Transverse colon (tissue), 4 donors: ENCODE measurements around the gene PLEKHG1. TPM values are rescaled to one million over a fixed set of nuclear protein-coding genes. Genes with fewer than 3 reads are reported as not detected.

Experiments
- DNase-seq: peaks from one replicate; pipeline ENCODE4 v3.0.0-alpha.2; 2019
- H3K27ac ChIP-seq, 4 donors: fragments of 200-600 bp; sonication (generic); 2 replicates each; pipeline ENCODE4 v1.5.1; 2016 to 2018; ENCODE audit warnings: inconsistent platforms in 4 of 4
- H3K27me3 ChIP-seq: fragments of 200-600 bp; sonication (generic); 2 replicates; pipeline ENCODE4 v1.5.1; 2017; ENCODE audit warnings: inconsistent platforms
- H3K36me3 ChIP-seq, 4 donors: fragments of 200-600 bp; sonication (generic); 2 replicates each; pipeline ENCODE4 v1.5.1; 2017 to 2019; ENCODE audit warnings: inconsistent platforms in 4 of 4
- H3K4me1 ChIP-seq, 4 donors: fragments of 200-600 bp; sonication (generic); 2 replicates each; pipeline ENCODE4 v1.5.1; 2017 to 2020; ENCODE audit warnings: inconsistent platforms in 4 of 4
- H3K4me3 ChIP-seq, 4 donors: fragments of 200-600 bp; sonication (generic); 1 replicate in 1 of 4; 2 replicates in 3 of 4; pipeline versions ENCODE4 v1.5.1 to v1.6.1; 2017 to 2019; ENCODE audit warnings: inconsistent platforms in 4 of 4
- H3K9me3 ChIP-seq, 2 donors: fragments of 200-600 bp; sonication (generic); 2 replicates each; pipeline ENCODE4 v1.5.1; 2017 to 2019; ENCODE audit warnings: inconsistent platforms in 2 of 2
- EP300 ChIP-seq: sonication (generic); formaldehyde crosslinking; IDR thresholded peaks from one replicate; pipeline ENCODE4 v1.6.1; 2017; ENCODE audit warnings: antibody characterized with exemption, low read depth
- POLR2A ChIP-seq: fragments of 450-650 bp; IDR thresholded peaks from one replicate; pipeline ENCODE4 v1.6.1; 2016; ENCODE audit warnings: antibody characterized with exemption, mild to moderate bottlenecking, moderate library complexity
- POLR2AphosphoS5 ChIP-seq, 3 donors: sonication (generic); formaldehyde crosslinking; IDR thresholded peaks; one replicate each; pipeline ENCODE4 v1.6.1; 2016; ENCODE audit warnings: antibody characterized with exemption in 3 of 3
- WGBS, 2 donors: methylation state at CpG; one replicate each; pipeline ENCODE4 v1.1.5; 2018; ENCODE audit warnings: low coverage in 1 of 2; 5-methylcytosine and 5-hydroxymethylcytosine counted together
- in situ Hi-C, 4 donors: fragments of 200-750 bp; cut with MboI; loops; one replicate each; pipeline versions ENCODE4 v1.15.0 to v1.15.1; 2017; ENCODE audit warnings: low sequenced_read_pairs in 3 of 4, low pct_ligation_motif_present in 1 of 4, low pct_unique_long_range_greater_than_20kb in 1 of 4
- intact Hi-C: fragments of 100-400 bp; cut with DNase I; formaldehyde crosslinking; loops from one replicate; pipeline ENCODE4 v1.15.1; 2023; ENCODE audit warnings: low total_unique reads
- total RNA-seq, 4 donors: library from RNA; depleted of rRNA; stranded (reverse); fragments of >200 nt; gene quantifications; one replicate each; pipeline ENCODE4 v1.1.0, GENCODE V29; 2016
- TF ChIP-seq, protein P1 (sequence below), 5 experiments: fragments of 200-600 bp in 3 of 5; fragments of 450-650 bp in 2 of 5; sonication (generic) in 3 of 5; IDR thresholded peaks; 1 replicate in 2 of 5; 2 replicates in 3 of 5; pipeline ENCODE4 v1.5.1; 2016 to 2017; ENCODE audit warnings: antibody characterized with exemption in 5 of 5, inconsistent platforms in 3 of 5, mild to moderate bottlenecking in 2 of 5, moderate library complexity in 1 of 5

Gene PLEKHG1
- 10 to 100 TPM; 35.4 to 93.9 (median 58.3) TPM for total RNA-seq

DNA sequence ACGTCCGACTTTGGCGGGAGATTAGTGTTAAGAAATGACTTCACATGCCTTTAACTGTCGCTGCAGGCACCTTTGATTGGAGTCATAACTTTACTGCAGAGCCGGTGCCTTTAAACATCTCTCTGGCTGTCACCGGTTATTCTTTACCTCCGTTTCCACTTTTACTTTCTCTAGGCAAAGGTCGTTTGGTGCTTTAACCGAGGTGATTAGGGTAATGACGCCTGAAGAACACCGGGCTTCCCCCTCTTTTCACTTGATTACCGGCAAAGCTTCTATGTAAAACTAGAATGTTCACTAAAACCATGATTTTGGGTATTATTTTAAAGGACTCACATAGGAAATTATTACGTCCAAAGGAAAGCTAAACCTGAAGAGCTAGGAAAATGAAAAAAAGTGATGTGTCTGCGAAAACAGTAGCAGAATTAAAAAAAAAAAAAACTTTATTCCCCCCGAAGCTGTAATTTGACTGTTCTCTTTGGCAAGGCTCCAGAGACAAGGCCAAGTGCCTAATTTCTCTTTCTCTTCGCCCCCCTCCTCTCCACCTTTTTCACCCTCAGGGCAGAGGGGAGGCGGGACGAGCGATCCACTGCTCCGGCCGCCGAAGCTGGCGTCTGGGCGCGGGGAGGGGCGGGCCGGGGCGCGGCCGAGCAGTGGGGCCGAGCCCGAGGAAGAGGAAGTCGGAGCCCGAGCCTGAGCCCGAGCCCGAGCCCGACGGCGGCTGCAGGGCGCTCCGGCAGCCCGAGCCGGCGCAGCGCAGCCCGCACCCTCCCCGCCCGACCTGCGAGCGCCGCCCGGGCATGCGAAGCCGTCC is at the start of gene PLEKHG1:
PLEKHG1 (plus strand) TSS at position 687 of the 811 bp plus-strand sequence. CDS start 133,797 bp downstream, outside the sequence.
- H3K27me3 ChIP-seq, result no peaks in the 10 kb centered on the region
- H3K36me3 ChIP-seq, result no peaks in the 10 kb centered on the region
- H3K9me3 ChIP-seq, result no peaks in the 10 kb centered on the region
- H3K27ac ChIP-seq, result peak within 1 kb of the TSS; percentile 85 to 96 (median 94)
- intact Hi-C loops (no loop called here), in situ Hi-C loops (loop anchor here in 2 of 4 donors (5.0 to 25.0 kb wide), 2 partner anchors 182 to 213 kb away; no protein-coding TSS in a partner anchor)
- H3K4me3 ChIP-seq, result peak within 1 kb of the TSS; percentile 63 to 91 (median 78)
- 9 to 18% methylated on average over 13 to 32 of the region's 54 CpGs for WGBS, 2 donors
- DNase-seq, result peak; percentile 89
- TF ChIP-seq POLR2AphosphoS5 (IDR thresholded peaks at IDR 0.05), result peak in 2 of 3 donors; percentile 73 to 78
- no peak for TF ChIP-seq EP300
- peak; percentile 47 for TF ChIP-seq POLR2A
- TF ChIP-seq, protein P1, sequence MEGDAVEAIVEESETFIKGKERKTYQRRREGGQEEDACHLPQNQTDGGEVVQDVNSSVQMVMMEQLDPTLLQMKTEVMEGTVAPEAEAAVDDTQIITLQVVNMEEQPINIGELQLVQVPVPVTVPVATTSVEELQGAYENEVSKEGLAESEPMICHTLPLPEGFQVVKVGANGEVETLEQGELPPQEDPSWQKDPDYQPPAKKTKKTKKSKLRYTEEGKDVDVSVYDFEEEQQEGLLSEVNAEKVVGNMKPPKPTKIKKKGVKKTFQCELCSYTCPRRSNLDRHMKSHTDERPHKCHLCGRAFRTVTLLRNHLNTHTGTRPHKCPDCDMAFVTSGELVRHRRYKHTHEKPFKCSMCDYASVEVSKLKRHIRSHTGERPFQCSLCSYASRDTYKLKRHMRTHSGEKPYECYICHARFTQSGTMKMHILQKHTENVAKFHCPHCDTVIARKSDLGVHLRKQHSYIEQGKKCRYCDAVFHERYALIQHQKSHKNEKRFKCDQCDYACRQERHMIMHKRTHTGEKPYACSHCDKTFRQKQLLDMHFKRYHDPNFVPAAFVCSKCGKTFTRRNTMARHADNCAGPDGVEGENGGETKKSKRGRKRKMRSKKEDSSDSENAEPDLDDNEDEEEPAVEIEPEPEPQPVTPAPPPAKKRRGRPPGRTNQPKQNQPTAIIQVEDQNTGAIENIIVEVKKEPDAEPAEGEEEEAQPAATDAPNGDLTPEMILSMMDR (IDR thresholded peaks at IDR 0.05), result no peak
- H3K4me1 ChIP-seq, result peaks cover 0 to 32% (median 6%) of the 10 kb centered on the region in 4 donors

DNA sequence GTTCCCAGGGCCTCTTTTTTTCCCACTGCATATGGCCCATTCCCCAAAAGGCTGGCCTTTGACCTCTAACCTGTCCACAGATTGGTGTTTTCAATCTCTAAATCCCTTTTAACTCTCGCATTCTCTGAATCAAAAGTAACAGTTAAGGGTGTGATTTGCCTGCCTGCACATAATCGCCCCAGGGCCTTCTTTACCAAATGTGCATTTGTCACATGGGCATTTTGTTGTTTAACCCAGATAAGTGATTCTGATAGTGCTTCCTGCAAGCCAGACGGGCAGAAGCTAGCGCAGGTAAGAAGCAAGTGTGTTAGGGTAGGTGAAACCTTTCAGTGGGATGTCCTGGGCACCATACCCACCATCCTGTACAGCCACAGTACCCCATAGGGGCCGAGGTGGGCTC is 49.4 kb upstream of the PLEKHG1 start:
- 90% methylated on average over 5 of the region's 5 CpGs; no CpG with 5 or more reads in 1 of the 2 donors for WGBS, 2 donors
- Histone ChIP-seq H3K36me3 (no peaks in the 10 kb centered on the region), H3K4me3 (no peak overlapping the region), H3K9me3 (no peaks in the 10 kb centered on the region), H3K4me1 (no peaks in the 10 kb centered on the region), H3K27me3 (no peaks in the 10 kb centered on the region), H3K27ac (no peak overlapping the region)
- intact Hi-C loops (no loop called here), in situ Hi-C loops (no loop called here)
- TF ChIP-seq POLR2AphosphoS5 (IDR thresholded peaks at IDR 0.05), result no peak
- no peak for TF ChIP-seq EP300
- TF ChIP-seq, protein P1 (IDR thresholded peaks at IDR 0.05), result no peak
- TF ChIP-seq POLR2A, result no peak
- no peak for DNase-seq

DNA sequence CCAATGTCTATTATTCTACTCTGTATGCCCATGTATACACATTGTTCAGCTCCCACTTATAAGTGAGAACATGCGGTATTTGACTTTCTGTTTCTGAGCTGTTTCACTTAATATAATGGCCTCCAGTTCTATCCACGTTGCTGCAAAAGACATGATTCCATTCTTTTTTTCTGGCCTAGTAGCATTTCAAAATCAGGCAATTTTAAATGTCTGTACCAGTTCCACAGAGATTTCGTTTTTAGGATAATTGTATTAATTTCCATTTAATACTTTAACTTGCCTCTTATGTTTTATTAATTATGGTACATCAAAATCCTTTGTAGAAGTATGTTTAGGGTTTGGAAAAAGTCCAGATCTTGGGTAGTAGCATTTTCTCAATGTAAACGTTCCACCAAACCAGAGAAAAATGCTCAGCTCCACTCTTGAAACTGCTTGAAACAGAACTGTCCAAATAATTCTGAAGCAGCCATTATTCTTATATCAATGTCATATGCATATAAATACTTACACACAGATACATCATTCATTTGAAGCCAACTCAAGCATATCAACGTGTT is 42.6 kb upstream of the PLEKHG1 start:
- H3K4me1 ChIP-seq, result no peaks in the 10 kb centered on the region
- in situ Hi-C loops (no loop called here), intact Hi-C loops (no loop called here)
- 58 to 67% methylated on average over 5 of the region's 5 CpGs for WGBS, 2 donors
- no peak for DNase-seq
- H3K9me3 ChIP-seq, result no peaks in the 10 kb centered on the region
- H3K27ac ChIP-seq, result no peak overlapping the region
- no peaks in the 10 kb centered on the region for H3K36me3 ChIP-seq
- H3K4me3 ChIP-seq, result no peak overlapping the region
- no peaks in the 10 kb centered on the region for H3K27me3 ChIP-seq
- TF ChIP-seq, protein P1 (IDR thresholded peaks at IDR 0.05), result no peak
- TF ChIP-seq POLR2A (no peak), EP300 (no peak), POLR2AphosphoS5 (IDR thresholded peaks at IDR 0.05) (no peak)

DNA sequence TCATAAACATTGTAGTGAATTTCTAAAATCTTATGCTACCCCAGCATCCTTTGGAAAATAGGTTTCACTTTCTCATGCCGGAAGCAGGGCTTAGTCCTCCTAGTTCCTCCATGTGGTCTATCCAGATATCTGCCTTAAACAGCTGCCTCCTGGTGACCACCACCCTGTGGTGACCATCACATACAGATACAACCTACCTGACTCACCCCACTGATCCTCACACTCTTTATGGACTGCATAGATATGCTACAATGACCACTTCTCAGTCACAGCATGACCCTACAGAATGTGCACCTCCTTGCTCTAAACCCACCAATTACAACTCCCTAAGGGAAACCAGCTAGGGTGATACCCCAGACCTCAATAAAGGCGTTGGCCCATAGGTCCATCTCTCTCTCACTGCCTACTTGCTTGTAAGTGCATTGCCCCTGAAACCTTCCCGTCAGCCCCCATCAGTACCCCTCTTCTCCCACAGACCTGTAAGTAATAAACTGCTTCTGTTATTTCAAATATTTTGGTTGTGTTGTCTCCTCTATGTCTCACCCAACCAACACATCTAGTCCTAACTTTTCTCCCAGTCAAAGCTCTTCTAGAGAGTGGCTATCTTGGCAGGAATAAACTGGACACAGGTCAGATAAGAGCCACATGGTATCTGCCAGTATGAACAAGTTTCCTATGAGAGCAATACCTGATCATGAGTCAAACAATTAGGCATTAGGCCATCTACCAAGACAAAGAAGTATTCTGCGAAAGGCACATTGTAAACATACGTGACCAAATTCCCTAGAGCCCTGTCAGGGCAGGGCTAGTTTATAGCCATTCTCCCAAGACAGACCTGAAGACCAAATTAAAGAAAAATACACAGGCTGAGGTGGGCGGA is 39.4 kb upstream of the PLEKHG1 start:
- no peak for TF ChIP-seq EP300
- TF ChIP-seq POLR2AphosphoS5 (IDR thresholded peaks at IDR 0.05), result no peak
- TF ChIP-seq, protein P1 (IDR thresholded peaks at IDR 0.05), result no peak
- TF ChIP-seq POLR2A, result no peak
- no peaks in the 10 kb centered on the region for H3K9me3 ChIP-seq
- no peak overlapping the region for H3K4me3 ChIP-seq
- no peak overlapping the region for H3K27ac ChIP-seq
- 58 to 71% methylated on average over 3 to 6 of the region's 6 CpGs for whole genome bisulfite sequencing, 2 donors
- DNase-seq, result no peak
- intact Hi-C loops, result no loop called here
- no peaks in the 10 kb centered on the region for H3K4me1 ChIP-seq
- in situ Hi-C loops, result no loop called here
- no peaks in the 10 kb centered on the region for H3K27me3 ChIP-seq
- no peaks in the 10 kb centered on the region for H3K36me3 ChIP-seq
